DMS 273 (cell line): ENCODE measurements around the gene ROBO3.
A peak's percentile ranks its signal among the peaks of the same experiment; 100 is the strongest.

Experiments
- DNase-seq: peaks from one replicate; lab custom pipeline; 2025; ENCODE audit not compliant: unreplicated experiment; lab: John Stamatoyannopoulos, UW

ROBO3 gene

GRCh38 chr11:124917115-124917637 lies 51.9 kb downstream of the ROBO3 start:
- DNase-seq, result peak; percentile 93

GRCh38 chr11:124918950-124919349 lies 53.7 kb downstream of the ROBO3 start, which contains the start of gene HEPN1:
Gene HEPN1 (plus strand): TSS chr11:124919250.
- DNase-seq, result no peak

- DNase-seq, result peak; percentile 90
Observed at GRCh38 chr11:124919898-124920297, 54.7 kb downstream of the ROBO3 start.

- peak; percentile 34 for DNase-seq
Observed at GRCh38 chr11:124920356-124920755, 55.1 kb downstream of the ROBO3 start.

- DNase-seq, result no peak
Observed at GRCh38 chr11:124920870-124921609, 55.8 kb downstream of the ROBO3 start.

GRCh38 chr11:124922831-124923230 lies 57.6 kb downstream of the ROBO3 start:
- DNase-seq, result no peak

GRCh38 chr11:124923296-124923695 lies 58.1 kb downstream of the ROBO3 start:
- no peak for DNase-seq

GRCh38 chr11:124928942-124929665 lies 63.9 kb downstream of the ROBO3 start:
- DNase-seq, result no peak

GRCh38 chr11:124930799-124931198 lies 65.6 kb downstream of the ROBO3 start:
- no peak for DNase-seq
